ENCODE results near the gene GNRH2. TPM values are rescaled to one million over a fixed set of nuclear protein-coding genes. Genes with fewer than 3 reads are reported as not detected.
"Not testable (repeated sequence)": the region's sequence is repeated elsewhere in the genome, so short reads cannot be mapped to it uniquely, and the experiment has no call there.

Gene GNRH2
- total and polyA plus RNA-seq, 5 donors: 0.75 to 1.5 (median 0.79) TPM; not detected in 2

DNA sequence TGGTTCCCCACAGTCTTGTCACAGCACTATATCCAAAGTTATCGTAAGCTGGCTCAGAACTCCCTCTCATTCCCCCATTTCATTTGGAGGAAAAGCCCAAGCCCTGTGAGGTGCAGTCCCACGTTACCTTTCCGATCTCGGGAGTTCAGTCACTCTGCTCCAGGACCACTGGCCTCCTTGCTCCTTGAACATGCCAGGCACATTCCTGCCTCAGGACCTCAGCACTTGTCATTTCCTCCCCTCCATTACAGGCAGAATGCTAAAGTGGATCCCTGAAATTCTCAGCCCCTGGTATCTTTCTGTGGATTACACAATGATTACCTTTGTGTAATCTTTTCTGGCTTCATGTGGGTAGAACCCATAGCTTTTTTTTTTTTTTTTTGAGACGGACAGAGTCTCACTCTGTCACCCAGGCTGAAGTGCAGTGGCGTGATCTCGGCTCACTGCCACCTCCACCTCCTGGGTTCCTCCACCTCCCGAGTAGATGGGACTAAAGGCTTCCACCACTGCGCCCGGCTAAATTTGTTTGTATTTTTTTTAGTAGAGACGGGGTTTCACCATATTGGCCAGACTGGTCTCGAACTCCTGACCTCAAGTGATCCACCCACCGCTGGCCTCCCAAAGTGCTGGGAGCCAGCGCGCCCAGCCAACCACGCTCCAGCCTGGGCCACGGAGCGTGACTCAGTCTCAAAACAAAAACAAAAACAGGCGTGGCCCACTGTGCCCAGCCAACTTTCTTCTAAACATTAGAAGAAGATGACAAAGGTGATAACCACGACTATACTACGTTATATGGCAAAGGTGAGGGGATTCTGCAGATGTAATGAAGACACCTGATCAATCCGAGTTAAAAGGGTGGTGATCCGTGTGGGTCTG lies 24.0 kb downstream of the GNRH2 start:
- intact Hi-C loops (cut with DNase I): no loop called here
- Histone ChIP-seq H3K4me1 (ENCODE audit: control insufficient read depth, insufficient read depth, low read length) (no peaks in the 10 kb centered on the region), H3K27ac (ENCODE audit: low read length) (no peak overlapping the region), H3K9me3 (ENCODE audit: control insufficient read depth, low read length) (no peaks in the 10 kb centered on the region), H3K27me3 (ENCODE audit: control insufficient read depth, insufficient read depth) (no peaks in the 10 kb centered on the region), H3K4me3 (ENCODE audit: low read length) (no peak overlapping the region)
- ATAC-seq: no peak
- no peak for DNase-seq
- WGBS: 83% methylated on average over 23 of the region's 23 CpGs

DNA sequence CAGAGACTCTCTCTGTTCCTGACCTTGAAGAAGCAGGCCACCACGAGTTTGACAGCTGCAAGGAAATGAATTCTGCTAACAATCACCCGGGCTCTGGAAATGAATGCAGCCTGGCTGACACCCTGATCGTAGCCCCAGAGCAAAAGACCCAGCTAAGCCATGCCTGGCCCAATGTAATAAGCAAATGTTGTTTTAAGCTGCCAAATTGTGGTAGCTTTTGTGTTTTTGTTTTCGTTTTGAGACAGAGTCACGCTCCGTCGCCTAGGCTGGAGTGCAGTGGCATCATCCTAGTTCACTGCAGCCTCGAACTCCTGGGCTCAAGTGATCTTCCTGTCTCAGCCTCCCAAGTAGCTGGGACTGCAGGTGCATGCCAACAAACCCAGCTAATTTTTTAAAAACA lies 24.7 kb downstream of the GNRH2 start:
- intact Hi-C loops (cut with DNase I): no loop called here
- Histone ChIP-seq H3K27ac (ENCODE audit: low read length) (no peak overlapping the region), H3K4me3 (ENCODE audit: low read length) (no peak overlapping the region), H3K4me1 (ENCODE audit: control insufficient read depth, insufficient read depth, low read length) (no peaks in the 10 kb centered on the region), H3K27me3 (ENCODE audit: control insufficient read depth, insufficient read depth) (no peaks in the 10 kb centered on the region), H3K9me3 (ENCODE audit: control insufficient read depth, low read length) (no peaks in the 10 kb centered on the region)
- 67% methylated on average over 8 of the region's 8 CpGs for WGBS
- ATAC-seq: no peak
- no peak for DNase-seq

DNA sequence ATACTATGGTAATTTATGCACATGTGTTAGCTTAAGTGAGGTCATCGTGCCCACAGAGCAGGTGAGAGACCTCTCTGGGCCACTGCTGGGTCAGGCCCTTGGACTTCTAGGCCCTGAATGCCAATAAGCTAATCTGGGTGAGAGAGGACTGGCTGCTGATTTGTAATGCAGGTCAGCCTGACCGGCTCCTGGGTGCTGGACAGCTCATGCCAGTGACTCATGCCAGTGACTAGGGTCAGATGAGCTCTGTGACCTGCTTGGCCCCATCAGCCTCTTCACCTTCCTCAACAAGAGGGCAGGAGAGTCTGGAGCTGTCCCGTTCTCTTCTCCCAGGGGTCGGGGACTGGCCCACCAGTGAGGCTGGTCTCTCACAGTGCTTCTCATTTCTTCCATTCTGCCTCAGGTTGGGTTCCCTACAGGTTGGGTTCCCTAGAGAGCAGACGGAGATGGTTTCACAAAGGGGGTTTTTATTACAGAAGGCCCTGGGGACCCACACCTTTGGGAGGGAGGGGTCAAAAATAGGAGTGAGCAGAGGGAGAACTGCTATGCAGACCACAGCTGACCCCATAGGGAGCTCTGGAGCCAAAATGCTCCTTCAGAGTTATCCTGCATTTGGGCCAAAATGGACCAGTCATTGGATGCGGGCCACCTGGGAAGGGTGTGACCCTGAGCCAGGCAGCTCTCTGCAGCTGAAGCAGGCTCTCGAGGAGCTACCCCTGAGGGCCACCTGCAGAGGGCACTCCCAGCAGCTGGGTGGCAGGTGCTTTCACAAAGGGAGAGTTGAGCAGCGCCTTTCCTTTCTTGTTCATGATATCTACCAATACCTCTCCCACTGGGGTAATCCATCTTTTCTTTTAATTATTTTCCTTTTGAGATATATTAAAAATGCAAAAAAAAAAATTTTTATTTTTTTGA lies 25.8 kb downstream of the GNRH2 start:
- Histone ChIP-seq H3K4me1 (ENCODE audit: control insufficient read depth, insufficient read depth, low read length) (no peaks in the 10 kb centered on the region), H3K9me3 (ENCODE audit: control insufficient read depth, low read length) (no peaks in the 10 kb centered on the region), H3K27ac (ENCODE audit: low read length) (no peak overlapping the region), H3K27me3 (ENCODE audit: control insufficient read depth, insufficient read depth) (no peaks in the 10 kb centered on the region), H3K4me3 (ENCODE audit: low read length) (no peak overlapping the region)
- DNase-seq (no peak), ATAC-seq (no peak)
- intact Hi-C loops (cut with DNase I): no loop called here
- 82% methylated on average over 8 of the region's 8 CpGs for WGBS

DNA sequence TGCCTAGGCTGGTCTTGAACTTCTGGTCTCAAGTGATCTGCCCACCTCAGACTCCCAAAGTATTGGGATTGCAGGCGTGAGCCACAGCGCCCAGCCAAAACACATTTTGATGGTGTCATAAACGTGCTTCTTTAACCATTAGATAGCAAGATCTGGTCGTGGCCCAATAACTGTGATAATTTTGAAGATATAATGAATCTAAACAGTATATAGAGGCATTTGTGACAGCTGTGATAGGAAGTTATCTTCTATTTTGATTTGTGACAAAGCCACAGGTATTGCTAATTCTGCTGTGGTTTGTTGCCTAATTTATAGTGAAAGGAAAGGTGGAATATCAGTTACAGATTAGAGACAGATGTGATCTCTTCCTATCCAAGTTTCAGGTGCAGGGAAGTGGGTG lies 27.3 kb downstream of the GNRH2 start:
- 80% methylated on average over 4 of the region's 4 CpGs for WGBS

DNA sequence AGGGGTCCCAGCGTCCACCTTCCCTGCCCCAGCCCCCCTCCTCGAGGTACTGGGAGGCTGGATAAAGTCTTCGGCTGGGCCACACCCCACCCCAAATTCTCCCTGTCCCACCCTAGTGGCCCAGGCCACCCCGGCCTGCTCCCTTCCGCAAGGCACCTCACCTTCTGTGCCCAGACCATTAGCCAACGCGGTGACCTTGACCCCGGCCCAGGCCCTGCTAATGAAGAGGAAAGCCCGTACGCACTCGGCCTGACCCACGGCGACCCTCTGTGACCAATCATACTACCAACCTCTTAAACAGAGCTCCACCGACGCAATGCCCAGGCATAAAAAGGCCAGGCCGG lies 27.8 kb downstream of the GNRH2 start:
- intact Hi-C loops (cut with DNase I): no loop called here

More for the DNA sequence above, 27.3 kb downstream of the GNRH2 start:
- no peaks in the 10 kb centered on the region for H3K27me3 ChIP-seq (ENCODE audit: control insufficient read depth, insufficient read depth)
- DNase-seq (no peak), ATAC-seq (no peak)
- no peaks in the 10 kb centered on the region for H3K4me1 ChIP-seq (ENCODE audit: control insufficient read depth, insufficient read depth, low read length)
- intact Hi-C loops (cut with DNase I): no loop called here
- H3K27ac ChIP-seq (ENCODE audit: low read length): no peak overlapping the region
- no peak overlapping the region for H3K4me3 ChIP-seq (ENCODE audit: low read length)
- H3K9me3 ChIP-seq (ENCODE audit: control insufficient read depth, low read length): no peaks in the 10 kb centered on the region

DNA sequence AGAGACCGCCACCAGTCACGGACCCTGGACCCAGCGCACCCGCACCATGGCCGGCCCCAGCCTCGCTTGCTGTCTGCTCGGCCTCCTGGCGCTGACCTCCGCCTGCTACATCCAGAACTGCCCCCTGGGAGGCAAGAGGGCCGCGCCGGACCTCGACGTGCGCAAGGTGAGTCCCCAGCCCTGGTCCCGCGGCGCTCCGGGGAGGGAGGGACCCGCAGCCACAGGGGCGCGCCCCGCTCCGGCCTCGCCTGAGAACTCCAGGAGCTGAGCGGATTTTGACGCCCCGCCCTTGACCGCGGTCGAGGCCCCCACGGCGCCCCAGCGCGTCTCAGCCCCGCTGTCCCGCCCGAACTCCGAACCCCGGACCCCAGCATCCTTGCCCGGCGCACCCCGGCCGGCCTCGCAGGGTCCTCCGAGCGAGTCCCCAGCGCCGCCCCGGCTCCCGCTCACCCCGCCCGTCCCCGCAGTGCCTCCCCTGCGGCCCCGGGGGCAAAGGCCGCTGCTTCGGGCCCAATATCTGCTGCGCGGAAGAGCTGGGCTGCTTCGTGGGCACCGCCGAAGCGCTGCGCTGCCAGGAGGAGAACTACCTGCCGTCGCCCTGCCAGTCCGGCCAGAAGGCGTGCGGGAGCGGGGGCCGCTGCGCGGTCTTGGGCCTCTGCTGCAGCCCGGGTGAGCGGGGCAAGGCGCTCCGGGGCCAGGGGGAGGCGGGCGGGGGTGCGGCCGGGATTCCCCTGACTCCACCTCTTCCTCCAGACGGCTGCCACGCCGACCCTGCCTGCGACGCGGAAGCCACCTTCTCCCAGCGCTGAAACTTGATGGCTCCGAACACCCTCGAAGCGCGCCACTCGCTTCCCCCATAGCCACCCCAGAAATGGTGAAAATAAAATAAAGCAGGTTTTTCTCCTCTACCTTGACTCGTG lies 28.4 kb downstream of the GNRH2 start, which contains the start of gene OXT:
TSS of gene OXT (plus strand) at position 11 of the 920 bp plus-strand sequence. CDS start at position 47, 36 bp downstream.
- no peaks in the 10 kb centered on the region for H3K9me3 ChIP-seq (ENCODE audit: control insufficient read depth, low read length)
- H3K4me1 ChIP-seq (ENCODE audit: control insufficient read depth, insufficient read depth, low read length): no peaks in the 10 kb centered on the region
- peak within 1 kb of the TSS; percentile 47 for H3K4me3 ChIP-seq (ENCODE audit: low read length)
- no peak within 1 kb of the TSS for H3K27ac ChIP-seq (ENCODE audit: low read length)
- ATAC-seq: peak; percentile 83 to 91
- H3K27me3 ChIP-seq (ENCODE audit: control insufficient read depth, insufficient read depth): no peaks in the 10 kb centered on the region
- peak; percentile 68 to 85 (median 83) for DNase-seq
- intact Hi-C loops (cut with DNase I): no loop called here
- WGBS: 8% methylated on average over 95 of the region's 95 CpGs

More for the DNA sequence above, 27.8 kb downstream of the GNRH2 start:
- H3K27ac ChIP-seq (ENCODE audit: low read length): no peak overlapping the region
- peak in 1 of 2 donors; percentile 13 for ATAC-seq
- DNase-seq: no peak
- no peak overlapping the region for H3K4me3 ChIP-seq (ENCODE audit: low read length)
- no peaks in the 10 kb centered on the region for H3K4me1 ChIP-seq (ENCODE audit: control insufficient read depth, insufficient read depth, low read length)
- no peaks in the 10 kb centered on the region for H3K27me3 ChIP-seq (ENCODE audit: control insufficient read depth, insufficient read depth)
- WGBS: 73% methylated on average over 16 of the region's 16 CpGs
- no peaks in the 10 kb centered on the region for H3K9me3 ChIP-seq (ENCODE audit: control insufficient read depth, low read length)

DNA sequence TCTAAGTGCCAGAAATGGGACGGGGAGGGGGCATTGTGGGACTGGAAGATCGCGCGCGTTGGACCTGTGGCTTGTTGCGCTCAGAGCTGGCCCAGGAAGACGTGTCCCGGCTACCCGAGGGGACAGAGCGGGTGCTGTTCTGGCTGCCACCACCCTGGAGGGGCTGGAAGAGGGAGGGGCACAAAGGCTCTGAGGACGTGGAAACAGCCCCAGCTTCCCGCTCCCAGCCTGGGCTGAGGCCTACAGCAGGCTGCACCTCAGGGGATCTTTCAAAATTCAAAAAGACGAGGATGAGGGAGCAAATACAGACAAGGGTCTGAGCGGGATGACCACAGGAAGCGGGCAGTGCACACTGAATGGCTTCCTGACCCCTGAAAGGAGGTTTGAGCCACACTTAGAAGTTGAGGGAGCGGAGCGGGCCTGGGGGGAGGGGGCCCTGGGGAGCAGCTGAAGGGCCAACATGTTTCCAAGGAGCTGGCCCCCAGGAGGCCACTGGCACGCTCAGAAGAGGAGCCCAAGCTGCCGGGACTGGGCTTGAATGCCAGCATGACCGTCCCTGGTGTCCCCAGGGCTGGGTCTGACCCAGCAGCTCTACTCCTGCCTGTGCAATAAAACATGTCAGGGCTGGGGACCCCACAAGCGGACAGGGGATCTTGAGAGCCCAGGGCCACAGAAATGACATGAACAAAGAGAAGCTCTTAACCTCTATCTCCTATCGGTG lies 29.3 kb downstream of the GNRH2 start:
- Histone ChIP-seq H3K27ac (ENCODE audit: low read length) (no peak overlapping the region), H3K4me1 (ENCODE audit: control insufficient read depth, insufficient read depth, low read length) (no peaks in the 10 kb centered on the region), H3K9me3 (ENCODE audit: control insufficient read depth, low read length) (no peaks in the 10 kb centered on the region), H3K4me3 (ENCODE audit: low read length) (peak overlapping the region; percentile 47), H3K27me3 (ENCODE audit: control insufficient read depth, insufficient read depth) (no peaks in the 10 kb centered on the region)
- intact Hi-C loops (cut with DNase I): no loop called here
- 76% methylated on average over 22 of the region's 22 CpGs for WGBS
- ATAC-seq: peak in 1 of 2 donors; percentile 35
- DNase-seq: no peak

DNA sequence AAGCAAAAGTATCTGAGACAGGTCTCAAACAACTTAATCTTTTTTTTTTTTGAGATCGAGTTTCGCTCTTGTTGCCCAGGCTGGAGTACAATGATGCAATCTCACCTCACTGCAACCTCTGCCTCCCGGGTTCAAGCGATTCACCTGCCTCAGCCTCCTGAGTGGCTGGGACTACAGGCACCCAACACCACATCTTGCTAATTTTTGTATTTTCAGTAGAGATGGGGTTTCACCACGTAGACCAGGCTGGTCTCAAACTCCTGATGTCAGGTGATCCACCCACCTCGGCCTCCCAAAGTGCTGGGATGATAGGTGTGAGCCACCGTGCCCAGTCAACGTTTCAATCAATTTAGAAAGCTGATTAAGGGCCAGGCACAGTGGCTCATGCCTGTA lies 29.8 kb downstream of the GNRH2 start:
- H3K27ac ChIP-seq (ENCODE audit: low read length); H3K9me3 ChIP-seq (ENCODE audit: control insufficient read depth, low read length); ATAC-seq; intact Hi-C loops (cut with DNase I); H3K4me3 ChIP-seq (ENCODE audit: low read length); H3K4me1 ChIP-seq (ENCODE audit: control insufficient read depth, insufficient read depth, low read length); H3K27me3 ChIP-seq (ENCODE audit: control insufficient read depth, insufficient read depth); DNase-seq: not testable (repeated sequence)
- 93% methylated on average over 8 of the region's 8 CpGs for WGBS

DNA sequence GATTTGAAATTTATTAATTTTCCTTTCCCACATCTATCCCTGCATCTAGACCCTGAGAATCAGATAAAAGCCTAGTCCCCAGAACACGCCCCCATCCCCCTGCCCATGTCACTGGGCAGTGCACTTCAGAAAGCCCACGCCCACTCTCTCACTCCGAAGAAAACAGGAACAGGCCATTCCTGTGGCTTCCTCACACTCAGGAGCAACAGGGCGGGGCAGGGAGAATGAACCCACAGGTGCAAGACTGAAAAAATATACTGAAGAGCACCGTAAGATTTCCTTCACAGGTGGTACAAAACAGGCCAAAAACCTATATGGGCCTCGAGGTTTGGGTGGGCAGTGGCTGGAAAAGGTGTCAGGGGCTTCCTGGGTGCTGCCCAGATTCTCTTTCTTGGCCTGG lies 31.4 kb downstream of the GNRH2 start:
- Histone ChIP-seq H3K27ac (ENCODE audit: low read length) (no peak overlapping the region), H3K9me3 (ENCODE audit: control insufficient read depth, low read length) (no peaks in the 10 kb centered on the region), H3K4me1 (ENCODE audit: control insufficient read depth, insufficient read depth, low read length) (no peaks in the 10 kb centered on the region), H3K4me3 (ENCODE audit: low read length) (no peak overlapping the region), H3K27me3 (ENCODE audit: control insufficient read depth, insufficient read depth) (no peaks in the 10 kb centered on the region)
- ATAC-seq (no peak), DNase-seq (no peak)
- intact Hi-C loops (cut with DNase I): no loop called here
- 72% methylated on average over 6 of the region's 6 CpGs for WGBS

DNA sequence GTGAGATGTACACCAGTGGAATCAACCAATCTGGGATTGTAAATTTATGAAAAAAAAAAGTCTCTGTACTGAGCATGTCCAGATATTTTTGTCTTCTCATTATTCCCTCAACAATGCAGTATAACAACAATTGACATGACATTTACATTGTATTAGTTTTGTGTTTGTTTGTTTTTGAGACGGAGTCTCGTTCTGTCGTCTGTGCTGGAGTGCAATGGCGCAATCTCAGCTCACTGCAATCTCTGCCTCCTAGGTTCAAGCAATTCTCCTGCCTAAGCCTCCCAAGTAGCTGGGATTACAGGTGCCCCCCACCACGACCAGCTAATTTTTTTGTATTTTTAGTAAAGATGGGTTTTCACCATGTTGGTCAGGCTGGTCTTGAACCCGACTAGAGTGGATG lies 31.9 kb downstream of the GNRH2 start:
- H3K4me3 ChIP-seq (ENCODE audit: low read length); ATAC-seq; H3K27me3 ChIP-seq (ENCODE audit: control insufficient read depth, insufficient read depth); intact Hi-C loops (cut with DNase I); H3K9me3 ChIP-seq (ENCODE audit: control insufficient read depth, low read length); DNase-seq; H3K27ac ChIP-seq (ENCODE audit: low read length); H3K4me1 ChIP-seq (ENCODE audit: control insufficient read depth, insufficient read depth, low read length): not testable (repeated sequence)
- WGBS: 88% methylated on average over 6 of the region's 6 CpGs

Measured in right cardiac atrium (tissue), 5 donors.